ENCODE results near the gene PKIB.

GRCh38 chr6:122766256-122766655, 156.1 kb downstream of the PKIB start:
- TF ChIP-seq CTCF (IDR thresholded peaks at IDR 0.05; ENCODE audit: borderline replicate concordance, extremely low read depth, low read length, poor library complexity, severe bottlenecking) = no peak
- TF ChIP-seq EZH2 (IDR thresholded peaks at IDR 0.05; ENCODE audit: borderline replicate concordance, low read depth, low read length, severe bottlenecking) = no peak

All from DND-41 (cell line).